ENCODE measurements around the gene FOSL2. TPM values are rescaled to one million over a fixed set of nuclear protein-coding genes. Genes with fewer than 3 reads are reported as not detected.

The FOSL2 gene
- total RNA-seq, 1 experiment from 2014 or later = 4.0 TPM

DNA sequence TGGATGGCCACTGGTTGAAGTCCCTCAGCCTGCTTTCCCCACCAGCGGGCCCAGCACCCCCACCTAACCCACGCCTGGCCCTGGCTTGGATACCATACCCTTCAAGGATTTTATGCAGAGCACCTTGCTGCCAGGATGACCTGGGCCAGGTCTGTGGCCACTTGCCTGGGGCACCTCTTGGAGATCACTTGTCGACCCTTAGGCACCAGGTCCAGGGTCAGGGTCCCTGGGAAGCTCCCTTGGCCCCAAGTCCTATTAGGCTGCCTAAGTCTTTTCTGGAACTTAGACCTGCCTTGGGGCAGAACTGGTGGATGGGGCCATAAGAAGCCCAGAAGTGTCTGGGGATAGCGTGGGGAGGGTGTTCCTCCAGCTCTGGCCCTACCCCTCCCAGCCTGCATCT lies 39.1 kb downstream of the FOSL2 start (continued):
- TF ChIP-seq OVOL2 (CRISPR knock-in tag; IDR thresholded peaks at IDR 0.05; ENCODE audit: borderline replicate concordance) (no peak), TCF7 (CRISPR knock-in tag; IDR thresholded peaks at IDR 0.05; ENCODE audit: low read depth) (no peak)

GRCh38 chr2:28432362-28432761 lies 39.7 kb downstream of the FOSL2 start:
- Mint-ChIP-seq H3K27ac (no peak overlapping the region), H3K27me3 (ENCODE audit: low read depth) (no peaks in the 10 kb centered on the region), H3K9me3 (peaks cover 21% of the 10 kb centered on the region), H3K4me3 (no peak overlapping the region), H3K36me3 (peaks cover 4% of the 10 kb centered on the region), H3K4me1 (peaks cover 6% of the 10 kb centered on the region; the same call in 1 of the 2 replicates)
- POLR2A ChIA-PET = no interaction called here
- no peak for DNase-seq (ENCODE audit: low spot score)
- CTCF ChIA-PET = no interaction called here
- ATAC-seq = no peak
- TF ChIP-seq FOXJ3 (CRISPR knock-in tag; IDR thresholded peaks at IDR 0.05; ENCODE audit: borderline replicate concordance) = no peak
- no peak for TF ChIP-seq KAT7 (CRISPR knock-in tag; IDR thresholded peaks at IDR 0.05; ENCODE audit: borderline replicate concordance)
- TF ChIP-seq, protein P1, sequence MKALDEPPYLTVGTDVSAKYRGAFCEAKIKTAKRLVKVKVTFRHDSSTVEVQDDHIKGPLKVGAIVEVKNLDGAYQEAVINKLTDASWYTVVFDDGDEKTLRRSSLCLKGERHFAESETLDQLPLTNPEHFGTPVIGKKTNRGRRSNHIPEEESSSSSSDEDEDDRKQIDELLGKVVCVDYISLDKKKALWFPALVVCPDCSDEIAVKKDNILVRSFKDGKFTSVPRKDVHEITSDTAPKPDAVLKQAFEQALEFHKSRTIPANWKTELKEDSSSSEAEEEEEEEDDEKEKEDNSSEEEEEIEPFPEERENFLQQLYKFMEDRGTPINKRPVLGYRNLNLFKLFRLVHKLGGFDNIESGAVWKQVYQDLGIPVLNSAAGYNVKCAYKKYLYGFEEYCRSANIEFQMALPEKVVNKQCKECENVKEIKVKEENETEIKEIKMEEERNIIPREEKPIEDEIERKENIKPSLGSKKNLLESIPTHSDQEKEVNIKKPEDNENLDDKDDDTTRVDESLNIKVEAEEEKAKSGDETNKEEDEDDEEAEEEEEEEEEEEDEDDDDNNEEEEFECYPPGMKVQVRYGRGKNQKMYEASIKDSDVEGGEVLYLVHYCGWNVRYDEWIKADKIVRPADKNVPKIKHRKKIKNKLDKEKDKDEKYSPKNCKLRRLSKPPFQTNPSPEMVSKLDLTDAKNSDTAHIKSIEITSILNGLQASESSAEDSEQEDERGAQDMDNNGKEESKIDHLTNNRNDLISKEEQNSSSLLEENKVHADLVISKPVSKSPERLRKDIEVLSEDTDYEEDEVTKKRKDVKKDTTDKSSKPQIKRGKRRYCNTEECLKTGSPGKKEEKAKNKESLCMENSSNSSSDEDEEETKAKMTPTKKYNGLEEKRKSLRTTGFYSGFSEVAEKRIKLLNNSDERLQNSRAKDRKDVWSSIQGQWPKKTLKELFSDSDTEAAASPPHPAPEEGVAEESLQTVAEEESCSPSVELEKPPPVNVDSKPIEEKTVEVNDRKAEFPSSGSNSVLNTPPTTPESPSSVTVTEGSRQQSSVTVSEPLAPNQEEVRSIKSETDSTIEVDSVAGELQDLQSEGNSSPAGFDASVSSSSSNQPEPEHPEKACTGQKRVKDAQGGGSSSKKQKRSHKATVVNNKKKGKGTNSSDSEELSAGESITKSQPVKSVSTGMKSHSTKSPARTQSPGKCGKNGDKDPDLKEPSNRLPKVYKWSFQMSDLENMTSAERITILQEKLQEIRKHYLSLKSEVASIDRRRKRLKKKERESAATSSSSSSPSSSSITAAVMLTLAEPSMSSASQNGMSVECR (CRISPR knock-in tag; IDR thresholded peaks at IDR 0.05; ENCODE audit: borderline replicate concordance) = no peak
- no peak for TF ChIP-seq HMGA2 (CRISPR knock-in tag; IDR thresholded peaks at IDR 0.05)
- TF ChIP-seq ETV6 (CRISPR knock-in tag; IDR thresholded peaks at IDR 0.05) = no peak
- TF ChIP-seq, protein P2, sequence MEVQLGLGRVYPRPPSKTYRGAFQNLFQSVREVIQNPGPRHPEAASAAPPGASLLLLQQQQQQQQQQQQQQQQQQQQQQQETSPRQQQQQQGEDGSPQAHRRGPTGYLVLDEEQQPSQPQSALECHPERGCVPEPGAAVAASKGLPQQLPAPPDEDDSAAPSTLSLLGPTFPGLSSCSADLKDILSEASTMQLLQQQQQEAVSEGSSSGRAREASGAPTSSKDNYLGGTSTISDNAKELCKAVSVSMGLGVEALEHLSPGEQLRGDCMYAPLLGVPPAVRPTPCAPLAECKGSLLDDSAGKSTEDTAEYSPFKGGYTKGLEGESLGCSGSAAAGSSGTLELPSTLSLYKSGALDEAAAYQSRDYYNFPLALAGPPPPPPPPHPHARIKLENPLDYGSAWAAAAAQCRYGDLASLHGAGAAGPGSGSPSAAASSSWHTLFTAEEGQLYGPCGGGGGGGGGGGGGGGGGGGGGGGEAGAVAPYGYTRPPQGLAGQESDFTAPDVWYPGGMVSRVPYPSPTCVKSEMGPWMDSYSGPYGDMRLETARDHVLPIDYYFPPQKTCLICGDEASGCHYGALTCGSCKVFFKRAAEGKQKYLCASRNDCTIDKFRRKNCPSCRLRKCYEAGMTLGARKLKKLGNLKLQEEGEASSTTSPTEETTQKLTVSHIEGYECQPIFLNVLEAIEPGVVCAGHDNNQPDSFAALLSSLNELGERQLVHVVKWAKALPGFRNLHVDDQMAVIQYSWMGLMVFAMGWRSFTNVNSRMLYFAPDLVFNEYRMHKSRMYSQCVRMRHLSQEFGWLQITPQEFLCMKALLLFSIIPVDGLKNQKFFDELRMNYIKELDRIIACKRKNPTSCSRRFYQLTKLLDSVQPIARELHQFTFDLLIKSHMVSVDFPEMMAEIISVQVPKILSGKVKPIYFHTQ (CRISPR knock-in tag; IDR thresholded peaks at IDR 0.05) = no peak
- no peak for TF ChIP-seq ZNF232 (CRISPR knock-in tag; IDR thresholded peaks at IDR 0.05)
- no peak for TF ChIP-seq ZNF512 (CRISPR knock-in tag; IDR thresholded peaks at IDR 0.05; ENCODE audit: borderline replicate concordance)
- TF ChIP-seq SP1 (CRISPR knock-in tag; conservative IDR thresholded peaks at IDR 0.05) = no peak
- TF ChIP-seq EMX1 (CRISPR knock-in tag; IDR thresholded peaks at IDR 0.05) = no peak
- TF ChIP-seq, protein P3, sequence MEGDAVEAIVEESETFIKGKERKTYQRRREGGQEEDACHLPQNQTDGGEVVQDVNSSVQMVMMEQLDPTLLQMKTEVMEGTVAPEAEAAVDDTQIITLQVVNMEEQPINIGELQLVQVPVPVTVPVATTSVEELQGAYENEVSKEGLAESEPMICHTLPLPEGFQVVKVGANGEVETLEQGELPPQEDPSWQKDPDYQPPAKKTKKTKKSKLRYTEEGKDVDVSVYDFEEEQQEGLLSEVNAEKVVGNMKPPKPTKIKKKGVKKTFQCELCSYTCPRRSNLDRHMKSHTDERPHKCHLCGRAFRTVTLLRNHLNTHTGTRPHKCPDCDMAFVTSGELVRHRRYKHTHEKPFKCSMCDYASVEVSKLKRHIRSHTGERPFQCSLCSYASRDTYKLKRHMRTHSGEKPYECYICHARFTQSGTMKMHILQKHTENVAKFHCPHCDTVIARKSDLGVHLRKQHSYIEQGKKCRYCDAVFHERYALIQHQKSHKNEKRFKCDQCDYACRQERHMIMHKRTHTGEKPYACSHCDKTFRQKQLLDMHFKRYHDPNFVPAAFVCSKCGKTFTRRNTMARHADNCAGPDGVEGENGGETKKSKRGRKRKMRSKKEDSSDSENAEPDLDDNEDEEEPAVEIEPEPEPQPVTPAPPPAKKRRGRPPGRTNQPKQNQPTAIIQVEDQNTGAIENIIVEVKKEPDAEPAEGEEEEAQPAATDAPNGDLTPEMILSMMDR (IDR thresholded peaks at IDR 0.05) = no peak
- no peak for TF ChIP-seq TP53 (CRISPR knock-in tag; IDR thresholded peaks at IDR 0.05)
- no peak for TF ChIP-seq RELA (CRISPR knock-in tag; IDR thresholded peaks at IDR 0.05; ENCODE audit: borderline replicate concordance)
- TF ChIP-seq, protein P4, sequence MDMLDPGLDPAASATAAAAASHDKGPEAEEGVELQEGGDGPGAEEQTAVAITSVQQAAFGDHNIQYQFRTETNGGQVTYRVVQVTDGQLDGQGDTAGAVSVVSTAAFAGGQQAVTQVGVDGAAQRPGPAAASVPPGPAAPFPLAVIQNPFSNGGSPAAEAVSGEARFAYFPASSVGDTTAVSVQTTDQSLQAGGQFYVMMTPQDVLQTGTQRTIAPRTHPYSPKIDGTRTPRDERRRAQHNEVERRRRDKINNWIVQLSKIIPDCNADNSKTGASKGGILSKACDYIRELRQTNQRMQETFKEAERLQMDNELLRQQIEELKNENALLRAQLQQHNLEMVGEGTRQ (CRISPR knock-in tag; IDR thresholded peaks at IDR 0.05) = no peak
